Right atrium auricular region (tissue), 2 donors: Measurements from ENCODE around the gene PPP2R5B. TPM values are rescaled to one million over a fixed set of nuclear protein-coding genes. Genes with fewer than 3 reads are reported as not detected.

Source experiments
- DNase-seq: peaks from one replicate; pipeline ENCODE4 v3.0.0-alpha.2; 2019; ENCODE audit warnings: low spot score
- H3K27ac ChIP-seq, 2 donors: fragments of 200-600 bp; sonication (generic); 1 replicate in 1 of 2; 2 replicates in 1 of 2; pipeline ENCODE4 v1.5.1; 2016 to 2019
- H3K27me3 ChIP-seq, 2 donors: fragments of 200-600 bp; sonication (generic); one replicate each; pipeline versions ENCODE4 v1.5.1 to v1.6.0; 2017 to 2019
- H3K36me3 ChIP-seq: fragments of 200-600 bp; sonication (generic); one replicate; pipeline ENCODE4 v1.5.1; 2016
- H3K4me1 ChIP-seq, 2 donors: fragments of 200-600 bp; sonication (generic); one replicate each; pipeline versions ENCODE4 v1.5.1 to v1.6.0; 2017 to 2019
- H3K4me3 ChIP-seq, 2 donors: fragments of 200-600 bp; sonication (generic); 1 replicate in 1 of 2; 2 replicates in 1 of 2; pipeline ENCODE4 v1.5.1; 2017 to 2019; ENCODE audit warnings: mild to moderate bottlenecking in 1 of 2, moderate library complexity in 1 of 2
- H3K9me3 ChIP-seq, 2 donors: fragments of 200-600 bp; sonication (generic); one replicate each; pipeline ENCODE4 v1.5.1; 2019
- CTCF ChIP-seq, 2 donors: fragments of 200-600 bp; sonication (generic); IDR thresholded peaks; one replicate each; pipeline ENCODE4 v1.5.1; 2019; ENCODE audit warnings: antibody characterized with exemption in 2 of 2
- total RNA-seq, 2 donors: library from RNA; depleted of rRNA; stranded (reverse); fragments of >200 nt; gene quantifications; one replicate each; pipeline ENCODE4 v1.1.0, GENCODE V29; 2016

Gene PPP2R5B
- total RNA-seq, 2 donors from 2014 or later: 21.5 to 23.0 TPM

- TF ChIP-seq CTCF (IDR thresholded peaks at IDR 0.05): no peak
- no peak for DNase-seq
- Histone ChIP-seq H3K27me3 (no peaks in the 10 kb centered on the region), H3K4me1 (peaks cover 0 to 21% of the 10 kb centered on the region in 2 donors), H3K27ac (peak overlapping the region; percentile 13 to 55), H3K9me3 (no peaks in the 10 kb centered on the region), H3K36me3 (no peaks in the 10 kb centered on the region), H3K4me3 (no peak overlapping the region)
Observed at GRCh38 chr11:64887234-64887756, 37.2 kb upstream of the PPP2R5B start.

- H3K27me3 ChIP-seq: no peaks in the 10 kb centered on the region
- TF ChIP-seq CTCF (IDR thresholded peaks at IDR 0.05): peak; percentile 92 to 98
- H3K36me3 ChIP-seq: no peaks in the 10 kb centered on the region
- H3K9me3 ChIP-seq: no peaks in the 10 kb centered on the region
- peak; percentile 78 for DNase-seq
- peaks cover 0 to 27% of the 10 kb centered on the region in 2 donors for H3K4me1 ChIP-seq
- peak overlapping the region; percentile 13 to 55 for H3K27ac ChIP-seq
- H3K4me3 ChIP-seq: peak overlapping the region; percentile 3 to 35
Observed at GRCh38 chr11:64887757-64888405, 36.6 kb upstream of the PPP2R5B start.

GRCh38 chr11:64888406-64888728 is 36.1 kb upstream of the PPP2R5B start:
- no peak for TF ChIP-seq CTCF (IDR thresholded peaks at IDR 0.05)
- peak overlapping the region; percentile 3 to 35 for H3K4me3 ChIP-seq
- no peaks in the 10 kb centered on the region for H3K9me3 ChIP-seq
- H3K27ac ChIP-seq: peak overlapping the region in 1 of 2 donors; percentile 55
- H3K36me3 ChIP-seq: no peaks in the 10 kb centered on the region
- no peaks in the 10 kb centered on the region for H3K27me3 ChIP-seq
- DNase-seq: no peak
- peaks cover 0 to 32% of the 10 kb centered on the region in 2 donors for H3K4me1 ChIP-seq

GRCh38 chr11:64888729-64889511 is 35.6 kb upstream of the PPP2R5B start:
- Histone ChIP-seq H3K27me3 (no peaks in the 10 kb centered on the region), H3K36me3 (no peaks in the 10 kb centered on the region), H3K4me1 (peaks cover 0 to 38% of the 10 kb centered on the region in 2 donors), H3K4me3 (no peak overlapping the region), H3K27ac (no peak overlapping the region), H3K9me3 (no peaks in the 10 kb centered on the region)
- no peak for DNase-seq
- no peak for TF ChIP-seq CTCF (IDR thresholded peaks at IDR 0.05)

- Histone ChIP-seq H3K4me1 (peaks cover 0 to 45% of the 10 kb centered on the region in 2 donors), H3K27me3 (no peaks in the 10 kb centered on the region), H3K4me3 (no peak overlapping the region), H3K9me3 (no peaks in the 10 kb centered on the region), H3K27ac (no peak overlapping the region), H3K36me3 (peaks cover 5% of the 10 kb centered on the region)
- DNase-seq: no peak
- no peak for TF ChIP-seq CTCF (IDR thresholded peaks at IDR 0.05)
Observed at GRCh38 chr11:64890522-64890939, 34.0 kb upstream of the PPP2R5B start.
